ENCODE measurements around the gene GZF1.
A peak's percentile ranks its signal among the peaks of the same experiment; 100 is the strongest.
"Not testable (repeated sequence)": the region's sequence is repeated elsewhere in the genome, so short reads cannot be mapped to it uniquely, and the experiment has no call there.

The GZF1 gene

DNA sequence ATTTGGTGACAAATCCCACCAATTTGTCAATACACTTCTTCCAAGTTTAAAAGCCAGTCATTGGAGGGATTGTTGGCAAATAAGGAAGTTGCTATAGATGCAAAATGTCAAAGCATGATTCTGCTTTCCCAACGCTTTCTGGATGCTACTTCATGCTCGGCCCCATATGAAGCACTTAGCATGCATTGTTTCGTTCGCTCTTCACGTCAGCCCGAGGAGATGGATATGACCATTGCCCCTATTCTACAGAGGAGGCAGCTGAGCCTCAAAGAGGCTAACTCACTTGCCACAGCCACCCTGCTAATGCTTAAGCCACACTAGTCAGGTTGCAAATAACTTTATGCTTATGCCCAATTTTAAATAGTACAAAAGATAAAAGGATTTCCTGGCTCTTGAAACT is 14.2 kb upstream of the GZF1 start:
- DNase-seq, result no peak

DNA sequence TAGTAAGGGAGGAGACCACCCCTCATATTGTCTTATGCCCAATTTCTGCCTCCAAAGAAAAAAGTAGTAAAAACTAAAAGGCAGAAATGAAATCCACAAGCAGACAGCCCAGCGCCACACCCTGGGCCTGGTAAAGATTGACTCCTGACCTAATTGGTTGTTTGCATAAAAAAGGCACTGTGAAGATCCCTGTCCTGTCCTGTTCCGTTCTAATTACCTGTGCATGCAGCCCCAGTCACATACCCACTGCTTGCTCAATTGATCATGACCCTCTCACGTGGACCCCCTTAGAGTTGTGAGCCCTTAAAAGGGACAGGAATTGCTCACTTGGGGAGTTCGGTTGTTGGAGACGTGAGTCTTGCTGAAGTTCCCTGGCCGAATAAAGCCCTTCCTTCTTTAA is 13.5 kb upstream of the GZF1 start:
- DNase-seq, result not testable (repeated sequence)

GRCh38 chr20:23349338-23350195 is 12.4 kb upstream of the GZF1 start:
- DNase-seq, result peak; percentile 83

- DNase-seq, result peak; percentile 95
Observed at GRCh38 chr20:23350196-23350903, 11.6 kb upstream of the GZF1 start, which contains the start of gene NXT1. TSS of gene NXT1 (plus strand) at chr20:23350791. CDS start at chr20:23354042, 3,251 bp downstream.

DNA sequence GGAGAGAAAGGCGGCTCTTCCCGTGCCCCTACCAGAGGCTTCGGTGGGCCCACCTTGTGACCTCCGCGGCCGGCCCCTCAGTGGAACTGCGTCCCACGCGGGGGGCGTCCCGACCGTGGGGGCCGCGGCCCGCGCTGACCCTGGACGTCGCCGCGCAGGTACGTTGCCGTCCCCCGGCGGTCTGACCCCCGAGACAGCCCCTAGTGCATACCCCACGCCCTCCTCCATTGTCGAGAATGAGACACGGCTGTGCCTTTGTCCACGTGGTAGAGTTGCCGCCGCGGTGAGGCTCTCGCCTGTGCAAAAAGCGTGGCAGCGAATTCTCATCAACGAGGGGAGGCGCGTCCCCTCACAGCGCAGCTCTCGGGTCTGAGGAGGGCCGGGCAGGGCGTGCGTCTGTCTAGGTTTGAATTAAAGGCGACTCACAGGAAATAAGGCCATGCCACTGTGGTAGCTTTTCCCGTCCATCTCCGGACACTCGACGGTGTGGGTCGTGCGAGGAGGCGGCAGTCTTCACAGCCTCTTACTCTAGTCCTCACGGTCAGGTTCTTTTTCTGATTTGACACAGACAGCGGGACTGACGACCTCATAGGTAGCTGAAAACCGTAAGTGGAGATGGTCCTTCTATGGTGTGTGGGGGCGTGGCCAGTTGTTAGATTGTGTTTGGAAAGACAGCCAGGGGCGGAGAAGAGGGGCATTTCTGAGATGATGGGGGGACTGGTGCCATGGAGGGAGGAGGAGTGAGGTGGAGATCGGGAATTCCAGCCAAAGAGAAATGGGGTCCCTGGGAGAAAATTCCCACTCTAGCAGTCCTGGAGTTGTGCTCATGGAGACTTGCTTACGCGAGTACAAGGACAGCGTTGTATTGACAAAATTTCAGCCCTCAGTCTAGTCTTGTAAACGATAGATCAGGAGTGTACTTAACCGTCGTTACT is 10.8 kb upstream of the GZF1 start:
- peak; percentile 70 for DNase-seq

- DNase-seq, result no peak
Observed at GRCh38 chr20:23356203-23356602, 5.8 kb upstream of the GZF1 start.

GRCh38 chr20:23357767-23358562 is 4.0 kb upstream of the GZF1 start:
- peak; percentile 100 for DNase-seq

GRCh38 chr20:23358563-23358906 is 3.4 kb upstream of the GZF1 start:
- DNase-seq, result no peak

DNA sequence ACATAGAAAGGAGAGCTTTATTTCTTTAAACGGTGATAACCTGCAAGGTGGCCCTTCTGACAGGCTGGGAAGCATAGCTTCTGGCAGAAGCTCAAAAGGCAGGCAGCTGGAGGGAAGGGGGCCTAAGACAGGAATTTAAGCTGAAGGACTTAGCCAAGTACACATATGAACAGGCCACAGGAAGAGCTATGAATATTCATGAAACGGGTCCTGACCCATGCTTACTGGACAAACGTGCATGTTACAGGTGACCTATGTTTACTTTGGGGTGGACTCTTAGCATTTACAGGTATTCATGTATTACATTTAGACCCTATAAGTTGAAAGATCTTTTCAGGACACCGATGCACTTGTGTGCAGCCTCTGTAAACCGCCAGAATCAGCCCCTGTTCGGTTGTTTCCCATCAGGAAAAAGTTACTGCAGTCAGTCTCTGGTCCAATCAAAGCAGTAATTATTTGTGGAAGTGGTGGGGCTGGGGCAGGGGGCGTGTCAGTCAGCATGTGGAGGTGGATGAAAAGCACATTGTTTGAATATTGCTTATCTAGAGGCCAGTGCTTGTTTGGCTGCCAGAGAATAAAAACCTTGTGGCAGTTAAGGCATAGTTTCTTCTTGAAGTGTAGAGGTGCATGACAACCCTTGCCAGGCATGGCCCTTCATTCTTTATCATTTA is 2.9 kb upstream of the GZF1 start:
- DNase-seq, result no peak

DNA sequence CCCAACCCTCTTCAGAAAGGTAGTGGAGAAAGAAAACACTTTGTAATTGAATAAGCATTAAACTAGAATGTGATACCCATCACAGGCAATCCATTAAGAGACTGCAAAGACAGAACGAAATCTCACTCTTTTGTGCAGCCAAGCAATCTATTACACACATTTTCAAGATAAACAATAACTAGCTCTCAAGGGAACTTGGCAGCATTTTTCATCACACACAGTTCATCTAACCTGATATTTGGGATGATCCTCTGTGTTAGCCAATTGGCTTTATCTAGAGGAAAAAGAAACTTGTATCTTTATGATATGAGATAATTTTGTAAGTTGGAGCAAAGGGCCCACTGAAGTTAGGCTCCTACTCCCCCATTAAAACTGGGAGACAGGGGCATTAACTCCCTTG is 1.5 kb upstream of the GZF1 start:
- no peak for DNase-seq

DNA sequence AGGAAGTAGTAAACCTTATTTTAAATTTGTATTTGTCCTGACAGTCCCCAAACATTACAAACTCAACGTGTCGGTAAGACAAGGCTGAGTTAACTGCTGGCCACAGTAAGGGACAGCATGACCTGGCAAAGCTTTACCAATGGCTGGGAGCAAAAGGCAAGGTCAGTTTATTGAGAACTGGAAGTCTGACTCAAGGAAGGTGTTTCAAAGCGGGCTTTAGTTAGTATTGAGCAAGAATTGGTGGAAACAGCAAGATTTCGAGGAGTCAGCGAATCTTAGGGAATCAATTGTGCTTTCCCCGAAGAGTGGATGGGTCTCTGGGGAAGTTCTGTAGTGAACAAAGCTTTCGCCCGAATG is 885 bp upstream of the GZF1 start:
- DNase-seq, result no peak

GRCh38 chr20:23362392-23363256 is 642 bp downstream of the GZF1 start:
- peak; percentile 20 for DNase-seq

- DNase-seq, result no peak
Observed at GRCh38 chr20:23363257-23363649, 1.3 kb downstream of the GZF1 start.

- DNase-seq, result no peak
Observed at GRCh38 chr20:23365390-23366165, 3.6 kb downstream of the GZF1 start.

DNA sequence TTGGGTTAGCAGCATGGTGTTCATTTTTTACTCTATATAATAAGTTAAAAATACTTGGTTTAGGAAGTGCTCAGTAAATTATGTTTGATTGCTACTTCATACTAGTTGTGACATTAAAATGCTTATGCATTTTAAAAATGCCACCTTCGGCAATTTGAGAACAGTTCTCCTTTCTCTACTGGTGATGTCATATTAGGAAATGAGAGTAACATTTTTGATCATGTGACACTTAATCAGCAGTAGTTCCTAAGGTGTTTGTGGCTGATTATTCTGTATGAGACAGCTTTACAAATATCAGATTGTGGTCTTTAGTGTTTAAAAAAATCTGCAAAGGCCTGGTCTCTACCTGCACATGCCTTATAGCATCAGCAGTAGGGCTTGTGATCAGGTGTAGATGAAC is 4.4 kb downstream of the GZF1 start:
- no peak for DNase-seq

DNA sequence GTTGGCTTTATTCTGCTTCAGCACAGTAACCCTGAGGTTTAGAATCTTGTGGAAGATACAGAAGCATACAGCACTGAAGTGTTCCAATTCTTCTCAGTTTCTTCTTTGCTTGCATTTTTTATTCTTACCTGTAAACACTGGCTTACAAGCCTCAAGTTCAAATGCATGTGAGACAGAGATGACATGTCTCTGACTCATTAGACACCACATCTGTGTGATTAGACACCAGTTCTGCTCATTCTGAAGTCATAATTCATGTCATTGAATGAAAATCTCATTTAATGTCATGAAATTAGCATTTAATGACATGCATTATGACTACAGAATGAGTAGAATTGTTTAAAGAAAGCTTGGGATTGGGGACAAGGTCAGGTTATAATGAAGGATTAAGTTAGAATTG is 5.8 kb downstream of the GZF1 start:
- DNase-seq, result no peak

- no peak for DNase-seq
Observed at GRCh38 chr20:23368316-23369071, 6.5 kb downstream of the GZF1 start.

- no peak for DNase-seq
Observed at GRCh38 chr20:23369072-23369823, 7.3 kb downstream of the GZF1 start.

Data from CD4-positive, alpha-beta T cell treated with Interleukin-6 for 4 hours (primary cell).